HG03196 (cell line): ENCODE measurements around the gene CALHM5.

Experiments used
- ATAC-seq: cut with Tn5 transposase; IDR thresholded peaks from one replicate; pipeline ENCODE4 v1.9.1; 2021; ENCODE audit not compliant: unreplicated experiment

CALHM5 gene

GRCh38 chr6:116507324-116507723 is 4.1 kb upstream of the CALHM5 start:
- no peak for ATAC-seq

- ATAC-seq = no peak
Observed at GRCh38 chr6:116508527-116508926, 2.9 kb upstream of the CALHM5 start.

DNA sequence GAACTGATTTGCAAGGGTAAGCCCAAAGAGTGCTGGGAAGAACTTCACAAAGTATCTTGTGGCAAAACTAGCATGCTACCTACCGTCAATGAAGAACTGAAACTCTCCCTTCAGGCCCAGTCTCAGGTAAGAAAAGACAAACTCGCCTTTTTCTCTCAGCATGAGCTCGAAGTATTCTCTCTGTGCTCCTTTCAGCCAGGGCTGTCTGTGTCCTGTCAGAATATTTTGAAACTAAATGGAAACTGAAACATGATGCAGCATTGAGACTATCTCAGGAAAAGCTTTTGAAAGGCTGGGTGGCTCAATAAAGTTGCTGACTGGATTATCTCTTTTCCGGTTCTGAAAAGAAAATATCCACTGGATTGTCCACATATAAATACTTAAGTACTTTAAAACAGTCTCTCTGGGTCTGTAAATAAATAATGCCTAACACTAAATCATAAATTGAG is 696 bp downstream of the CALHM5 start:
- ATAC-seq = peak; percentile 68

GRCh38 chr6:116512734-116513133 is 1.3 kb downstream of the CALHM5 start:
- no peak for ATAC-seq

GRCh38 chr6:116513224-116513875 is 1.9 kb downstream of the CALHM5 start:
- no peak for ATAC-seq

GRCh38 chr6:116514111-116514510 is 2.7 kb downstream of the CALHM5 start:
- ATAC-seq = no peak

DNA sequence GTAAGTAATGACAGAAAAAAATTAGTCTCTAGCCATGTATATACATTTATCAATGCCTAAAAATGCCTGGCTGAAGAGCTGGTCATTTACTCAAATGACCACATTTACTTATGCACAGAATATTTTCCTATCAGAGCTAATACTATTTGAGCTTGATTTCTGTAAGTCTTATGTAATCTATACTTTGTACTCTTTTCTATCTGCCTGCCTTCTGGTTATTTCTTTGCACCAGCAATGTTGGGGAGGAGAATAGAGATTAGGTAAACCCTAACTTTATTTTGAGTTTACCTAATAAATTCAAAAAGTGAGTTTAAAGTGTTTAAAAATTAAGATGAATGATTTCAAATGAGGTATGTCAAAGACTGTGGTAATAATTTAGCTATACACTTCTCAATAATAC is 3.7 kb downstream of the CALHM5 start:
- no peak for ATAC-seq

DNA sequence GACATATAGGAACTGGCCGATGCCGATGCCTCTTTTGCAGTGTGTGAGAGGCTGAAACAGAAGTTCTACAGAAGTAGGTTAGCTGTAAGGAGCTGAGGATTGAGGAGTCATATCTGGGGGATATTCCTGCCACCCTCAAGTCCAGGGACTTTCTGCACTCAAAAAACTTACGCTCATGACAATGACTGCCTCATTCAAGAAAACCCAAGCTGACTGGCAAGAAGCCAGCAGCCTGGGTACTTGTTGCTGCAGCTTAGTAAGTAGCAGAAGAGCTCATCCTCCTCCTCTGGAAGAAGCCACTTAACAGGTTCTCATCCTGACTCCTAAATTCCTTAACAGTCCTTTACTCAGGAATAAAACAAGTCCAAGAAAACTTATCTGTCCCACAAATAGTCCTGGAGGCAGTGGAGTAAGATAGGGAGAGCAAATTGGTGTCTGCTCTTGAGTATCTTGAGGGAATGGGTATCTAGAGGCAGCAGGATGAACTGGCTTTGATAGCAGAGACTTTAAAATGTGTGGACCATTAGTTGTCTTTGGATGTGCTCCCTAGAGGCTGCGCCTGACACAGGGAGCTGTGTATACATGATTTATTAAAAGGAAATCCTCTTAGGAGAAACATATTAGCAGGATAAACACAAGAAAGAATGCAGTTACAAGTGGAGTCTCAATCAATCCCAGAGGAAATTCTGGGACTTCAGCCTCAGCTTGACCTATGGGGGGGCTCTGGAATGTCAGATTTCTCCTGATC is 7.4 kb downstream of the CALHM5 start:
- no peak for ATAC-seq

DNA sequence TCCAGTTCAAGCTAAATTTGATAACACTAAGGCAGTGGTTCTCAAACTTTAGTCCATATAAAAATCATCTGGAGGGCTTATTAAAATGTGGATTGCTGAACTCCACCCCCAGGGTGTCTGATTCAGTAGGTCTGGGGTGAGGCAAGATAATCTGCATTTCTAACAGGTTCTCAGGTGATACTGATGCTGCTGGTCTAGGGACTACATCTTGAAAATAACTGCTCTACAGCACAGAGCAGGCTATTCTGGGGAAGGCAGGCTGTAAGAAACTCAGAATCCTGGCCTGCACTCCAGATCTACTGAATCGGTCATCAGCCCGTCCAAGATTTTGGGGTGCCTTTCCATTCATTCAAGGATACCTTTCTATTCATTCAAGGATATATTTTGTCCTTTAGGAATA is 11.5 kb downstream of the CALHM5 start:
- no peak for ATAC-seq

- ATAC-seq = no peak
Observed at GRCh38 chr6:116524236-116524635, 12.8 kb downstream of the CALHM5 start.

- no peak for ATAC-seq
Observed at GRCh38 chr6:116528133-116528532, 16.7 kb downstream of the CALHM5 start.

- ATAC-seq = no peak
Observed at GRCh38 chr6:116528780-116529179, 17.3 kb downstream of the CALHM5 start.

- ATAC-seq = no peak
Observed at GRCh38 chr6:116529466-116530290, 18.2 kb downstream of the CALHM5 start.

- ATAC-seq = no peak
Observed at GRCh38 chr6:116530436-116530835, 19.0 kb downstream of the CALHM5 start.

DNA sequence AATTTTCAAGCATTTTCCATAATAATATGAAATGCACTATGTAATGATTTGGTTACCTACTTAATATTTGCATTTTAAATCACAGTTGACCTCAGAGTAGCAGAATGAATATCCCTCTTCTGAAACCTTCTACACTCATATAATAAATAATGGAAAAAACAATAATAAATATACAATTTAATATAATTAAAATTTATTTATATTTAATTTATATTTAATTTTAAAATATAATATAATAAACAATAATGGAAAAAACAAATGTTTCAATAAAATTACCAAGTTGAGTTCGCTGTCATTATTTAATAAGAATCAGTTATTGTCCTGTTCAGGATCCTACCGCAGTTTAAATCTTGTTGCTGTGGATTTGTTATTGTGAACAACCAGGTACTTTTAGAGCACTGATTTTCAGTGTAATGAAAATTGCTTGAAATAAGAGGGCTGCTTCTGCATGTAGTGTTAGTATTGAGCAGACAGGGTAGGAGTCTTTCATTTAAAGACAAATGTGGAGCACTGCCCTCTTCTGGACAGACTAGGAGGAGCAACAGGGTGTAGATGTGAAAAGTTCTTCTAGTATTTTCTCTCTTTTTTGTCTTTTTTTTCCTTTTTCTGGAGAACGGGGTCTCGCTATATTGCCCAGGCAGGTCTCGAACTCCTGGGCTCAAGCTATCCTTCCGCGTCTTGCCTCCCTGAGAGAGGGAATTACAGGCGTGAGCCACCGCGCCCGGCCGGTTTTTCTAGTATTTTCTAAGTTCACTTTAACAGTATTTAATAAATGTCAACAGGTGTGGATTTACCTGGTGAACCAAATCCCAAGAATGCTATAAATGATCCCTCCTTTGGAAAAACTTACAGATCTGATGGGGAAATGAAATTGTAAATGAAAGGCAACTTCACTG is 20.5 kb downstream of the CALHM5 start:
- ATAC-seq = peak; percentile 72

DNA sequence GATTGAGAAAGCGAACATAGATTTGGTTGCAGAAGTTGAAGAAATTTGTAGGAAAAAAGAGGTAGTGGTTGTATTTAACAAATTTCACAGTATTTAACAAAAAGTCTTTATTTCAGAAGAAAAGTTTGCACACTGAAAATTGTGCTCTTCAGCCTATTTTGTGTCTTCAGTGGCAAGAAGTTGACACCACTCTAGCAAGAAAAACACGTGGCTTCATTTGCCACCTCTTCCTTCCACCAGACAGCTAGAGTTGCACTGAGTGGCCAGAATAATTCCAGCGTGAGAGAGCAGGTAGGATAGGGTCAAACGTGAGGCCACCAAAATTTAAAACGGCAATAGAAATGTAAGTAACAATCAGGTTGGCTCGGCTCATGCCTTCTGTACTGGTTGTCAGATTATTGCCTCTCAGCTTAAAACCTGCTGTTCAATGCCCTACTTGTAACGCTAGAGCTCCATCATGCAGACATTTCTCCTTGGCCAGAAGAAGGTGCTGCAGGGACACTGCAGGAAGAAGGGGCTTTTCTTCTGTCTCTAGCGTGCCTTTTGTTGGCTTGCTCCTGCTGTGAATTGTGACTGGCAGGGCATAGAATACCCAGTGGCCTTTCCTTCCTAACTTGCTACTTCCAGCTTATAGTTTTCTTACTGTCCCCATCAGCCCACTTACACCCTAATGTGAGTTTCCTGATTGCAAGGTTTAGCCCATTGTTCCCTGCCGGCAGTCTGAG is 22.0 kb downstream of the CALHM5 start:
- ATAC-seq = no peak

GRCh38 chr6:116535109-116535508 is 23.7 kb downstream of the CALHM5 start:
- no peak for ATAC-seq

GRCh38 chr6:116536216-116536621 is 24.8 kb downstream of the CALHM5 start:
- no peak for ATAC-seq

DNA sequence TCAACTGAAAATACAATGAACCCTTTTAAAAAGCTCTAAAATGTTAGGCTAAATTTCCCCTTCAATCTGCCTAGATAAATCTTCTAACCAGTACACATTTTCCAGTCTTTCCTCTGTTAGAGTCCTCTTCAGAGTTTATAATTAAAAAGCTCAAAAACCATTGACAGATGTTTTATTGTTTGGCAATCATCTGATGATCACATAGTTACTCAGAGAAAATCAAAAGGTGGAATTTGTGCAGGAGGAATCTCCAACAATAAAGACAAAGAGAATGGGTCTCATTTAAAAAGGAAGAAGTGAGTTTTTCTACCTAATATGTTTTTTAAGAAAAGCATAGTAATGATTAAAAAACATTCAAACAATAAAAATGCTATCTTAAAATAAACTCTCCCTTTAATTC is 31.0 kb downstream of the CALHM5 start:
- no peak for ATAC-seq

DNA sequence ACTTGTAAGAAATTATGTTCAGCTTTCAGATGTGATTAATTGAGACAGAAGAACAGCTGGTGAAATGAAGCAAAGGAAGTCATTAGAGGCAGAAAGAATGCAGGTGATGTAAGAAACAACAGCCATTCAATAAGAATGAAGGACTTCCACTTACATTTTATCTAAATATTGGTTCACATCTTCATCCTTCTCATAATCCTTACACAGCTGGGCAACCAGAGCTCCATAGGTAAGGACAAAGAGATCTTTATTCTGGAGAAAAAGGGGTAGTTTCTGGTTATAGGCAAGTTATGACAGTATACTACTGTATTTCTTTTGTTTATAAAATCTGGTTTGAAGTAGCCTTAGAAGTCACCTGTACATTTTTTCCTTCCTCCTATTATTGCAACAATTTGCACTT is 31.7 kb downstream of the CALHM5 start:
- no peak for ATAC-seq
